OCI-LY7 (cell line): ENCODE measurements around the gene ADAM11.

Source experiments
- CTCF ChIP-seq: fragments of 200-600 bp; sonication (generic); conservative IDR thresholded peaks from 2 replicates; pipeline ENCODE4 v1.5.1; 2014; ENCODE audit warnings: mild to moderate bottlenecking, antibody characterized with exemption, low read length, moderate library complexity, mixed read lengths
- EZH2phosphoT487 ChIP-seq: fragments of 200-600 bp; sonication (generic); IDR thresholded peaks from 2 replicates; pipeline ENCODE4 v1.6.1; 2018; ENCODE audit warnings: low read depth, borderline replicate concordance, mild to moderate bottlenecking, mixed run types, antibody characterized with exemption, low read length, moderate library complexity, mixed read lengths

DNA sequence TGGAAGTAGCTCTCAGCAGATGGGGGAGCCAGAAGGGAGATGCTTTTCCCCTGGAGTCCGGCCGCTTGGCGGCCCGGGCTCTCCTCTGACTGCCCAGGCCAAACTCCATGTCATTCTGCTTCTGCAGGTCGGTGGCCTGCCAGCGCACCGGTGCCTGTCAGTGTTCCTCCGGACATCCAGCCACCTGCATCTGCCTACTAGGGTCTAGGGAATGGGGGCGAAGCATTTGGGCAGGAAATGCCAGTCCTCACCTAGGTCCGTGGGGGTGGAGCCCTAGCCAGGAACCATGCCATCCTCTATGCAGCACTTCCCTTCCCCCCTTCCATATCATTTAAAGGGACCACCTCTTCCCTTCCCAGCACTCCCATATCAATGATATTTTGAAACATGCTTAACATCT is 37.1 kb downstream of the ADAM11 start:
- TF ChIP-seq CTCF (no peak), EZH2phosphoT487 (no peak)
